SU-DHL-6 (cell line): ENCODE data around the gene LRRC4C.

Experiments
- CTCF ChIP-seq: fragments of 200-600 bp; sonication (generic); IDR thresholded peaks from one replicate; pipeline ENCODE4 v1.5.1; 2017; ENCODE audit warnings: antibody characterized with exemption, mild to moderate bottlenecking, low read length, moderate library complexity; ENCODE audit not compliant: insufficient read depth, poor library complexity, severe bottlenecking
- EZH2phosphoT487 ChIP-seq: fragments of 200-600 bp; sonication (generic), shearing (Covaris generic); conservative IDR thresholded peaks from 2 replicates; pipeline ENCODE4 v1.6.1; 2018; ENCODE audit warnings: mild to moderate bottlenecking, antibody characterized with exemption, low read length, moderate library complexity, mixed read lengths

GRCh38 chr11:40877981-40878380 is 581.5 kb downstream of the LRRC4C start:
- no peak for TF ChIP-seq CTCF
- no peak for TF ChIP-seq EZH2phosphoT487
